GM18907 (cell line): ENCODE measurements around the gene HEG1.
"Not testable (repeated sequence)": the region's sequence is repeated elsewhere in the genome, so short reads cannot be mapped to it uniquely, and the experiment has no call there.

Experiments used
- ATAC-seq: cut with Tn5 transposase; IDR thresholded peaks from one replicate; pipeline ENCODE4 v1.9.1; 2021; ENCODE audit warnings: mild to moderate bottlenecking, moderate library complexity; ENCODE audit not compliant: unreplicated experiment

The HEG1 gene

DNA sequence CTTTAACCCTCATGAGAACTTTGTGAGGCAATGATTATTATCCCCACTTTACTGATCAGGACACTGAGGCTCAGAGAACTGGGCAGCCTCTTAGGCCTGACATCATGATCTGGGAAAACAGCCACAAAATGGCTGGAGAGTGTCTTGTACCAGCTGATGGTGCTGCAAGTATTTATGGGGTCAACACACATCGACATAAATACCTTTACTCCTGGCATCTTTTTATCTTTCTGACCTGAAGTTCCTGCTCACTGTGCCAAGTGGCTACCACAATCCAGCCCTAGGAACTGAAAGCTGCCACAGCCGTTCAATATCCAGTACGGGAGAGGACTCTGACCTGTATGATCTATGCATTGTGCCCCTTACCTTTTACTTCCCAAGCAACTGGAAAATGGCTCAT is 92.0 kb downstream of the HEG1 start:
- ATAC-seq = no peak

DNA sequence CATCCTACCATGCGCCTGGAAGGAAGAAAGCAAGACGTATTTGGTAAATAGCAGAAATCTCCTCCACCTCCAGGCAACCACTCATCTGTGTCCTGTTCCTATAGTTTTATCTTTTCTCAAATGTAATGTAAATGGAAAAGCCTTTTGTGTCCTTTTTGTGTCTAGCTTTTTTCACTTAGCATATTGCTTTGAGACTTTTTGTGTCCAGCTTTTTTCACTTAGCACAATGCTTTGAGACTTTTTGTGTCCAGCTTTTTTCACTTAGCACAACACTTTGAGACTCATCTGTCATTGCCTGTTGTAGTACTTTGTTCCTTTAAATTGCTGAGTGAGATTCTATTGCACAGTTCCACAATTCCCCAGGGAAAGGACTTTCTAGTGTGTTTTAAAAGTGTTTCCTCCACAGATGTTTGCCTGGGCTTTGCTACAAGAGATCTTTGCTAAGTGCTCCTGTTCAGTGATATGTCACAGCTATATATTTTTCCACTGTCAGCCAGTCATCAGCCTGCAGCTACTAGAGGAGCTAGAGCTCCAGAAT is 93.3 kb downstream of the HEG1 start:
- no peak for ATAC-seq

DNA sequence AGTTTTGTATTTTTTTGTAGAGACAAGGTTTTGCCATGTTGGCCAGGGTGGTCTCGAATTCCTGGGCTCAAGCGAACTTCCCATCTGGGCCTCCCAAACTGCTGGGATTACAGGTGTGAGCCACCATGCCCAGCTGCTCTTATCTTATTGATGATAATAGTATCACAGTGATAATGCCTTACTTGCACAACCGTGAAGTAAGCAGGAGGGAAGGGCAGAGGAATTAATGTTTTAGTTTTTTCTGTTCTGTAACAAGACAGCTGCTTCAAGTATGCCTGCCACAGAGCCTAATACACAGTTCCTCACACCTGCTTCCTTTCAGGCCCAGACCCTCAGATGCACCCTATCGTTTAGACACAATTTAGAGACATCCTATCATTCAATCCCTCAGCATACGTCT is 95.1 kb downstream of the HEG1 start:
- ATAC-seq = no peak

DNA sequence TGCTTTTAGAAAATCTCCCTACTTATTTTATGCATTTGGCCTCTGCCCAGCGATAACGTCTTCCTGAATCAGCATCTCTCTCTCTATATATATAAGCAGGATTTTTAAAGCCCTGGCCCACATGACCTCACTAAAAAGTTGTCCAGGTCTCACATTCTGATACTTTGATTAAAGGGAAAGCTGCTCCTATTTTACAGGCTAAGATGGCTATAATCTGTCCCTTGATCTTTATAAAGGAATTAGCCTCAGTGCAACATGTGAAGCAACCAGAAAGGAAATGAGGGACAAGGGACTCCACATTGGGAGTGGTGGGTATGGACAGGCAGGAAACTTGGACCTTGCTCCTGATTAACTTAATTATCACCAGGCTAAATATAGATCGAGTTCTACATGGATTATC is 95.7 kb downstream of the HEG1 start:
- ATAC-seq = no peak

GRCh38 chr3:124957951-124958350 is 97.8 kb downstream of the HEG1 start:
- ATAC-seq = not testable (repeated sequence)

GRCh38 chr3:124952282-124952855 is 103.4 kb downstream of the HEG1 start:
- ATAC-seq = no peak

DNA sequence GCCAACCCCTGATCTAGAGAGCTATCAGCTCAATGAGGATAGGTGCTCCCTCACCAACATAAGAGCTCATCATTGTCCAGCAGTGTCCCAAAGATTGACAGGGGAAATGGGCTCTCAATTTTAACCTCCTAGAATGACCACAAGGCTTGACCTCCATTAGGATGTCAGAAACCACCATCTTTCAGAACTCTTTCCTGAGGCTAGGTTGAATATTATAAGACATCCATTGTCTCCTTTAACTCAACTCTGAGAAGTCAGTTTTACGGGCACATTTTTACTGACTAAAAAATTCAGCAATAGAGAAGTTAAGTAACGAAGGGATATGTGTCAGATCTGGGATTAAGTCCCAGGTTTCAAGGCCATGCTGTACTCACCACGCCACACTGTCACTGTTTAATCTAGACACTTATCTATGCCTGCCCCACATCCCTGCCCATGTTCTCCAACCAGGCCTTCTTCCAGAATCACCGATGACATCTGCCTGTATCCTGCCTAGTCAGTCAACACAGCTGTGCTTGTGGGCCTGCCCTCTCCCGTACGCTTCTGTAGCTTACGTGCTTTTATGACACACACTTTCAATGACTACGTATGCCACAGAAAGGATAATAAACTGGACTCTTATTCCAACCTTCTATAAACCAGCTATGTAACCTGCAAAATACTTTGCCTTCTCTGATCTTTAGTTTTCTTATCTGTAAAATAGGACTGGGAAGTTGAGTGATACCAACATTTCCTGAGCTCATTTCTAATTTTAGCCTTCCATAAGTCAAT is 104.1 kb downstream of the HEG1 start:
- ATAC-seq = no peak

GRCh38 chr3:124950026-124950425 is 105.8 kb downstream of the HEG1 start:
- ATAC-seq = no peak

DNA sequence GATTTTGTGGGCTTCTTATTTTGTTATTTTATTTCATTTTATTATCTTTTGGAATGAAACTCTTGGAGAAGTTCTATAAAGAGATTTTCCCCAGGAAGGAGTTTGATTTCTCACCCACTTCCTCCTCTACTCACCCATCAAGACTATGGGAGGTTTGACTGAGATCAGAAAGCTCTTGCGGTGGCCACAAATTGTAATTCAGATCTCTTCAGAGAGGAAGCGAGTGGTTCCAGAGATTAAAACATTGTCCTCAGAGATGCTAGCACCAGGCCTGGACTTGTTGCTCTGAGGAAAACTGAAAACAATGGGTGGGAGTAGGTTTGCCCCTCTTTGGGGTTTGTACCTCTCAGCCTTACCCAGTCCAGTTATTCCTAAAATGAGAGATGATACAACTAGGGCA is 113.2 kb downstream of the HEG1 start:
- ATAC-seq = no peak

DNA sequence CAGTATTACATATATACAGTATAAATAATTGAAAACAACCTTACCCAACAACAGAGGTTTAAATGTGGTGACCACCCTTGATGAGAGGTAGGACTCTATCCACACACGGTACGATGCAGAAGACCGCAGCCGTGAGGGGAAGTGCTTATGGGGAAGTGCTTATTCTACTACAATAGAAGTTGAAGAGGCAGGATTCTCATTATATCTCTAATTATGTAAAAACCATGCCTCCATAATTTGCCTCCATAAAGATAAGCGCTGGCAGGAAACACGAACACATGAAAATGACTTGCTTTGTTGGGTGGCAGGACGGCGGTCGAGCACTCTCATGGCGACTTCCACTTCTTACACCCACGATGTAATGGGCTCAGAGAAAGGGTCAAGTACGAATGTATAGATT is 114.0 kb downstream of the HEG1 start:
- no peak for ATAC-seq

DNA sequence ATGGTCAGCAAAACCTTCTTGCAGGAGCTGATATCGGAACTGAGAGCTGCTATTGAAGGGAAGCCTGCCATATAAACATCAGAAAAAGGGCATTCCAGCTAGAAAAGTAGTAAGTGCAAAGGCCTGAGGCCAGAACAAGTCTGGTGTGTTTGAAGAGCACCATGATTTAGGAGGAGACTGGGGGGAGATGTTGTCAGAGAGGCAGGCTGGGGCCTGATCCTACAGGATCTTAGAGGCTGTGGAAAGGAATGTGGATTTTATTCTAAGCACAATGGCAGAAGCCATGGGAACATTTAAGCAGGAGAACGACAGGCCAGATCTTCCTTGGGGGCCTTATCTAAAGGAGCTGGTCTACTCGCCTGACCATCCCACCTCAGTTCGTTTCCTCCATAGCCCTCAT is 116.1 kb downstream of the HEG1 start:
- ATAC-seq = no peak

DNA sequence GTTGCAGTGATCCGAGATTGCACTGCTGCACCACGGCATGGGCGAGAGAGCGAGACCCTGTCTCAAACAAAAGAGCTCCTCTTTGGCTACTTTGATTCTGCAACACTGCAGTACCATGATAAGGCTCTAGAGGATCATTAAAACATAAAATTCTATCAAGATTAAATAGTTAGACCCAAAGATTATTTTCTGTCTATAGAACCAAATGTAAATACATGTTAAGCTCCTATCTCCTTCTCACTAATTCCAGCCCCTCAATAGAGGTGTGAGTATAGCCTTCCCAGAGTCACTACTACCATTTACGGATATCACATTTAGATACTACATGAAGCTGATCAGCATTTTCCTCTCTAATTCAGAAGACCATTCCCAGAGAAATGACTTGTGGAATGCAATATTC is 116.9 kb downstream of the HEG1 start:
- no peak for ATAC-seq

DNA sequence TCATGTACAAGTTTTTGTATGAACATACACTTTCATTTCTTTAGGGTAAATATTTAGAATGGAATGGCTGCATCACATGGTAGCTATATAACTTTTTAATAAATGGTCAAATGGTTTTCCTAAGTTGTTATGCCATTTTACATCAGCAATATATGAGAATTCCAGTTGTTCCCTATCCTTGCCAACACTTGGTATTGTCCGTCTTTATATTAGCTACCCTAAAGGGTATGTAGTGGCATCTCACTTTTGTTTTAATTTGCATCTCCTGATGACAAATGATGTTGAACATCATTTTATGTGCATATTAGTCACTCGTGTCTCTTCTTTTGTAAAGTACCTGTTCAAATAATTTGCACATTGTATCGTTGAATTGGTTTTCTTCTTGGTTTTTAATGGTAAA is 118.7 kb downstream of the HEG1 start:
- ATAC-seq = no peak

GRCh38 chr3:124935794-124936542 is 119.8 kb downstream of the HEG1 start:
- no peak for ATAC-seq

GRCh38 chr3:124935264-124935663 is 120.5 kb downstream of the HEG1 start:
- ATAC-seq = no peak

DNA sequence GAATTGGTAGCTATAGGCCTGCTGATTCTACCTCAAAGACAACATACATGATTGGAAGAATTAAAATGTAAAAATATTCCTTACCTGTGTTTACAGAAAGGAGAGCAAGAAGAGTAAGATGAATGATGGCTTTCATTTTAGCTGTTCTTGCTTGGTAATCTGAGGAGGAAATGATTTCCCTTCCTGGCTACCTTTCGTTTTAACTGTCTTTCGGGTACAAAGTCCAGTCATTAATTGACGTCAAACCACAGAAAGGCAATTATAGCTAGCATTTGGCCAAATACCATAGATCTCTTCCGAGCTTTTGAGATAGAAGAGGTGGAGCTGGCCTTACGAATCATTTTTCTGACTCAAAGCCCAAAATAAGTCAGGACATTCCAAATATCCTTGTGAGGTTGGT is 121.2 kb downstream of the HEG1 start, which contains the start of gene MUC13:
Gene MUC13, minus strand, starts transcription at position 175 of the 400 bp plus-strand sequence. Its CDS starts 39 bp downstream, at position 136.
- no peak for ATAC-seq

- ATAC-seq = no peak
These were observed 127.2 kb downstream of the HEG1 start for GRCh38 chr3:124928333-124929202.

DNA sequence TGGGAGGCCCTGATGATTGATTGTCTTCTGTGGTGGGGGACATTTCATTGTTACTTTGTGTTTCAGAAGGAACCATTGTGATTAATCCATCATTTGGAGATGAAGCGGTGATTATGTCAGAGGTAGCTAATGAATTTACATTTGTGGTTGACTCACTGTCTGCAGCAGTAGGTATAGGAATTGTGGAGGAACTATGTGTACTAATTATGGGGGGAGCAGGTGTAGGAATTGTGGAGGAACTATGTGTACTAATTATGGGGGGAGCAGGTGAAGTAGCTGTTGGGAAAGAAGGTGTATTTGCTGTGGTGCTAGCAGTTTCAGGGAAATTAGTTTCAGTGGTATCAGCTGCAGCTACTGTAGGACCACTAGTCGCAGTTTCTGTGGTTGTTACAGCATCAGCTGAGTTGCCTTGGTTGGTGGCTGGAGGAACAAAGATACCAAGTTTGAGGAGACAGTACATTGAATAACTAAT is 128.2 kb downstream of the HEG1 start:
- ATAC-seq = peak; percentile 87

DNA sequence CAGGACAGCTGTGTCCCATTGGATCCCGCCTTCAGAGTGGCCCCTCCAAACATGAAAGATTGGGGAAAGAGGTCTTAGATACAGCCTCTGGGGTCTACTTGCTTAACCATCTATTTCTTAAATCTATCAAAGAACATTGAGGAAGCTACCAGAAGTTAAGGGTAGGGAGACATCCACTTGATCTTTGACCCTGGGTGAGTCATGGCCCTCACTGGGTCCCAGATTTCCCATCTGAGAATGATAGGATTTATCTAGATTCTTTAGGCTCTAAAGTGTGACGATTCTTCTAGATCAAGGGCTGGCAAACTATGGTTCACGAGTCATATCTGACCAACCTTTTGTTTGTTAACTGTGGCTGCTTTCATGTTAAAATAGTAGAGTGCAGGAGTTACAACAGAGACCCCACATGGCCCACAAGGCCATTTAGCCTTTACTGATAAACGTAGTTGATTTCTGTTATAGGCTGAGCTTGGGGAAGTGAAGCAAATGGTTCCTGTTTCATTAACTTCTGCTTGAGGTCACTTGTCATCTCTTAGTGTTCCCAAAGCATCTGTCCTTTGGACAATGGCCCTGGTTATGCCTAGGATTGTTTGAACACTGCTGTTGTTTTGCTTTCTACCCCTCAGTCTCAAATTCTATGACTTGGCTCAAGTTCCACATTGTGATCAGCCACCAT is 129.2 kb downstream of the HEG1 start:
- no peak for ATAC-seq

DNA sequence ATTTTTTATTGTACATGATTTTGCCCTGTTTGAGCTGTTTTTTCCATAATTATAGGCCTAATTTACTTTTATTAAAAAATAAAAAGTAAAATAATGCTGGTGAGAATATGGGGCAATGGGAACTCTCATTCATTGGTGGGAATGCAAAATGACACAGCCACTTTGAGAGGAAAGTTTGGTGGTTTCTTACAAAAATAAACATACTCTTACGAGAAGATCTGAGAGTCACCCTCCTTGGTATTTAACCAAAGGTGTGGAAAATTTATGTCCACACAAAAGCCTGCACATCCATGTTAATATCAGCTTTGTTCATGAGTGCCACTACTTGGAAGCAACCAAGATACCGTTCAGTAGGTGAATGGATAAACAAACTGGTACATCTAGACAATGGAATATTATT is 131.1 kb downstream of the HEG1 start:
- no peak for ATAC-seq
